NCI-H2081 (cell line): ENCODE data around the gene CIROP.
"Not testable (repeated sequence)": the region's sequence is repeated elsewhere in the genome, so short reads cannot be mapped to it uniquely, and the experiment has no call there.

Experiments used
- DNase-seq, 2 experiments: peaks; one replicate each; lab custom pipeline; 2025; lab: John Stamatoyannopoulos, UW

CIROP gene

DNA sequence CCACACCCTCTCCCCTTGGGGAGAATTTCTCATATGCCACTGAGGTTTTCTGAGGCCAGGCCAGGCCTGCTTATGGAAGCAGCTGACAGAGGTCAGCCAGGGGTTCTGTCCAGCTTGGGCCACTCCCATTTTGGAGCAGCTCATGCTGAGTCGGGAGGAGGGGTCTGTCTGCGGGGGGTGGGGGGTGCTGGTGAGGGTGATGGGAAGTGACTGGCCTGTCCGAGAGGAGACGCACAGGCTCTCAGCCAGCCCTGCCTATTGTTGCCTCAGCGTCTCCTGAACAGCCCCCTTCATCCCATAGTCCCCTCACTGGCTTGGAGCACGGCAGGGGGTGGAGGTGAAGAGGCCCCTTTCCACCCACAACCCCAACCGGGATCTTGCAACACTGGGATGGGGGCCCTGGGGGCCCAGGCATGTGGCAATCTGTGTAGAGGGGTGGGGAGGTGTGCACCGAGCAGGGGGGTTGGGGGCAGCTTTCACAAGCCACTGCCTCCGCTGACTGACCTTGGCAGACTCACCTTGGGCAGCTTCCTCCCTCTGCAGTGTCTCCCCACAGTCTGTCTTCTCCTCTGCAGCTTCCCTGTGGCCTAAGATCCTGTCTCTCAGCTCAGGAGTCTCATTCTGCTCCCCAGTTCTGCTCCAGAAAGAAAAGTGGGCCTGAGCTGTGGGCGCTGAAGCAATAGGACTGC lies 8.8 kb upstream of the CIROP start:
- DNase-seq: no peak

DNA sequence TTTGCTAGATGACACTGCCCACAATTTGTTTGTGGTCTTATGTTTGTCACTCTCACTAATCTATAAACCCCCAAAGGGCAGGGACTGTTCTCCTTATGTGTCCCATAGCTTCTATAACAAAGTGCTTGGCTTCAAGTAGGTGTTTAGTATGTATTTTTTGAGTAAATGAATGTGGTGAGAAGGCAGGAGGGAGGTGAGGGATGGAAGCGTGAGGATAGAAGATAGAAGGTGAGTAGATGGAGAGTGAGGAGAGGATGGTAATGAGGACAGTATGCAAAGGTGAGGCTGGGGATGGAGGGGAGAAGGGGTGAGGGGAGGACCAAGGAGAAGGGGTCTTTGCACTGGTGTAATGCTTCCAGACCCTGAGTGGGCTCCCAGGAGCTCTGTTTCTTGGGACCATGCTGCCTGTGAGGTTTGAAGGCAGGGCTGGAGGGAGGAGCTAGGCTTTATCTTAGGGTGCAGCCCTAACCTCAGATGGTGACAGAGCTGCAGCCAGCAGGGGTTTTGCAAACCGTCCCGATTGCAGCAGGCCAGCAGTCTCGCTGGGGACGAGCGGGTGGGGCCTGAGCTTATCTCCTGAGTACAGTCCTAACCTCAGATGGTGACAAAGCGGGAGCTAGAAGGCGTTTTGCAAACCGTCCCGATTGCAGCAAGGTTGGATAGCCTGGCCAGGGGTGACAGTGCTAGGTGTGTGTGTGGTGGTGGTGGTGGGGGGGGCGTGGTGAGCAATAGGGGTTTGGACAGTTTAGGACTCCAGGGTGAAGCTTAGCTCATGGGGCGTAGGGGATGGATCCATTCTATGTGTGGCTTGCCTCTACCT lies 7.8 kb upstream of the CIROP start:
- DNase-seq: no peak

DNA sequence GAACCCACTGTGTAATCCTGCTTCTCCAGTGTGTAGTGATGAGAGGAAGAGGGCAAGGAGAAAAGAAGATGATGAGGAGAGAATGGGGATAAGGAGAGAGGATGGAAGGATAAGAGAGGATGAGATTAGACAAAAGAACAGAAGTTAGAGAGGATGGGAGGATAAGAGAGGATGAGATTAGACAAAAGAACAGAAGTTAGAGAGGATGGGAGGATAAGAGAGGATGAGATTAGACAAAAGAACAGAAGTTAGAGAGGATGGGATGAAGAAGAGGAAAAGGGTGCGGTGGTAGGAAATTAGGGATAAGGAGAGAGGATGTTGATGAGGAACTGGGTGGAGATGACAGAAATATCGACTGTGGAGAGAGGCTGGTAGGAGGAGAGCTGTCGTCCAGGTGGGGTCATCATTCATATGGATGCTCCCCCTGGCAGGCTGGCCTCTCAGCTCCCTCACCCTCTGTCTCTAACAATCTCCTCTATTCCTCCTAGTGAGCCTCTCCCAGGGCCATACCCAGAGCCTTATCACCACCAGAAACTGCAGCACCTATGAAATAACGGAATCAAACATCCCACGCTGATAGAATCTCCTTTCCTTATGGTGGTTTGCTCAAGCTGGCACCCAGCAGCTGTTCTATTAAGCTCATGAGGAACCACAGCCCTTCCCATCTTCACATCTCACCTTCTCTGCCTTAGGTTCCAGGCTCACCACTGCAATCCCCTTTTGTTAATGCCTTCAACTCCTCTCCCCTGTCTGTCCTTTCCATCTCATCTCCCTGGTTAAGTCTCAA lies 6.0 kb upstream of the CIROP start:
- no peak for DNase-seq

DNA sequence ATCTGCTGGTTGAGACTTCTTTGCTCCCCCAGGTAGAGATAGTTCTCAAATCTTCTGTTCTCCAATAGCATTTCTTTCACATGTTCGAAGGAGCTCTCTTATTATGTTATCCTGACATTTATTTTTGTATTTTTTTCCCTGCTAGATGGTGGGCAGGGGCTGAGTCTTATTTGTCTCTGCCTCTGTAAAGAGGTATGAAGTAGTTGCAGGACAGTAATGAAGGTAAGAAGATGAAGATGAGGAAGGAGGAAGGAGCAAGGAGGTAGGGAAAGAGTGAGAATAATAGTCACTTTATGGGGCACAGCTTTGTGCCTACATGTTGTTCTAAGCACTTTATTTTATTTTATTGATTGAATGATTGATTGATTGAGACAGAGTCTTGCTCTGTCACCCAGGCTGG lies 5.0 kb upstream of the CIROP start:
- no peak for DNase-seq

DNA sequence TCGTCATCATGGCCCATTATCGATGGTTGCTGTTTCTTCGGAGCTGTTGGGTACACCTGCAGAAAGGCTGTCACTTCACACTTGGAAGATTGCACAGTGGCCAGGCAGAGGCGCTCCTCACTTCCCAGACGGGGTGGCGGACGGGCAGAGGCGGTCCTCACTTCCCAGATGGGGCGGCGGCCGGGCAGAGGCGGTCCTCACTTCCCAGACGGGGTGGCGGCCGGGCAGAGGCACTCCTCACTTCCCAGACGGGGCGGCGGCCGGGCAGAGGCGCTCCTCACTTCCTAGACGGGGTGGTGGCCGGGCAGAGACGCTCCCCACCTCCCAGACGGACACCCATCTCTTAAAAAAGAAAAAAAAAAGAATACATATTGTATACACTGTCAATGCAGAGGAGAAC lies 3.4 kb upstream of the CIROP start:
- DNase-seq: not testable (repeated sequence)

DNA sequence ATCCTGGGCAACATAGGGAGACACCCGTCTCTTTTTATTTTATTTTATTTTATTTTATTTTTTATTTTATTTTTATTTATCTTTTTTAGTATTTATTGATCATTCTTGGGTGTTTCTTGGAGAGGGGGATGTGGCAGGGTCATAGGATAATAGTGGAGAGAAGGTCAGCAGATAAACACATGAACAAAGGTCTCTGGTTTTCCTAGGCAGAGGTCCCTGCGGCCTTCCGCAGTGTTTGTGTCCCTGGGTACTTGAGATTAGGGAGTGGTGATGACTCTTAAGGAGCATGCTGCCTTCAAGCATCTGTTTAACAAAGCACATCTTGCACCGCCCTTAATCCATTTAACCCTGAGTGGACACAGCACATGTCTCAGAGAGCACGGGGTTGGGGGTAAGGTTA lies 2.8 kb upstream of the CIROP start:
- DNase-seq: not testable (repeated sequence)

DNA sequence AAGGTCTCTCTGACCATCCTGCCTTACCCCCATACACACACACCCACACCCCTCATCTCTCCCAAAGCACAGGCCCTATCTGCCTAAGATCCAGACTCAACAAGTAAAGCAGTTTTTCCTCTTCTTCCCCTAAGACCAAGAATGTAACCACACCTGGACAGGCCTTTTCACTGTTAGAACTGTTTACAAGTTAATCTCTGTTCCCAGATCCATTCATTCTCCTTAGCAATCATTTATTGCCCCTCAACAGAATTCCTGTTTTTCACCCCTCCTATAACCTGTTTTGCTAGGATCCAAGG lies 1.9 kb upstream of the CIROP start:
- DNase-seq: no peak

DNA sequence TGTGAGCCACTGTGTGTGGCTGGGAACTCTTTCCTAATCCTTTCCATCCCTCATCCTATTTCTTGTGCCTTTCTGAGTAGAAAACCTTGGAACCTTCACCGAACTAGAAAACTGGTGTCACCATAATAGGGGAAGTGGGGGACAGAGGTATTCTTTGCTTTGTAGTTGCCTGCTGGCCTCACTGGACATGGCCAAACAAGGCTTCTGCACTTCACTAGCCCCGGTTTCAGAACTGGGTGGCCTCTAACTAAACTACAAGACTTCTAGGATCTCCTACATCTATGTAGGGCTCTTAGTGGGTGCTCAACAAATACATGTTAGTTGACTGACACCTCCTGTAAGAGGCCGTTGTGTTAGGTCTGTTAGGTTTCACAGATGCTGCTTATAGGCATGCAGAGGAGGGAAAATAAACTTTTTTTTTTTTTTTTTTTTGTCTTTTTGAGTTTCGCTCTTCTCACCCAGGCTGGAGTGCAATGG lies 597 bp upstream of the CIROP start:
- no peak for DNase-seq

DNA sequence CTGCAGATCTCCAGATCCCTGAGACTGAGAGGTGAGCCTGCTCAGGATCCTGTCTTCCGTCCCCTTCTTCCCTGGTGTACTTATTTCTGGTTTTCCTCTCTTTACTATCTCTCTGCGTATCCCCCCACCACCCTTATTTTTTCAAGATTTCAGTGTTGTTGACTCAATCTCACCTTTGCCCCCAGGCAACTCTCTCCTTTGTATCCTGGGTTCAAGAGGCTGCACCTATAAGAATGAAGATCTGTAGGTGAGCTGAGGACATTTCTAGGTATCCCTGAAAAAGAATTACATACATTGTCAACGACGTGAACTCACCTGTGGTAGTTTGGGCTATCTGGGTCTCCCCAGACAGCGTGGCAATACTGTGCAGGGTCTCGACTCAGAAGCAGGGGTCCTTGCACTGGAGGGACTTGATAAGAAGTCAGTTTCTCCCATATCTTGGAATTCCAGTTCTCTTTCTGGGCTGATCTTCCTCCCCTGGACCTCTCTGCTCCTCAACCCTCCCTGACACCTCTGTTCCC lies 659 bp downstream of the CIROP start:
- DNase-seq: no peak

DNA sequence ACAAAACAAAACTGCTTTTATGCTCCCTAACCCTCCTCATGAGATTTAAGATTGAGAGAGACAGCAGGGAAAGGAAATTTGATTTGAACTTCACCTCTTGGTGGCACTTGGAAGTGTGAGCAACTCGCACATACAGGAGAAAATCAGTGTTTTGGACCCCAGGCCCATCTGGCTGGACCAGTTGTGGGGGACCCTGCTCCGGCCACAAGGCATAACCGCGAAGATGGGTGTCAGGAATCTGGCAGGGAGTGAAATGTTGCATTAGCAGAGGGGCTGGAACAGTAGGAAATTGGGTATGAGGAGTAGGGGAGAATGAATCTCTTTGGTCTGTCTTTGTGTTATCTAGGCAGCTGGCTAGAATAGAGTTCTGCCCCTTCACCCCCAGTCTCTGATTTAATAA lies 1.2 kb downstream of the CIROP start:
- no peak for DNase-seq

DNA sequence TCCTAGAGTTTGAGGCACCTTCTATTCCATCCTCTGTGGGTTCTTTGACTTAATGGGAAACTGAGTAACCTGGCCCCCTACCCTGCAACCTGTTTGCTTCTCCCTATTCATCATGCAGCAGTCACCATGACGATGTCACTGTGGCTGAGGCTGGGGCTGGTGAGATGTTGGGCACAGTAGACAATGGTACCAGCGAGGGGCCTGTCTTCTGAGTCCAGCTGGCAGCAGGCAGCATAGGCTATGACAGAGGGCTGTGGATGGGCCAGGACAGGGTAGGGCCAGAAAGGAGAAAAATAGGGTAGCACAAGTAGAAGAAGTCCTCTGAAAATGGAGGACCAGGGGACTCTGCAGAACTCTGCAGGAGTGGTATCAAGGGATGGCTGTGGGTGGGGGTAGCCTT lies 2.0 kb downstream of the CIROP start:
- DNase-seq: no peak

DNA sequence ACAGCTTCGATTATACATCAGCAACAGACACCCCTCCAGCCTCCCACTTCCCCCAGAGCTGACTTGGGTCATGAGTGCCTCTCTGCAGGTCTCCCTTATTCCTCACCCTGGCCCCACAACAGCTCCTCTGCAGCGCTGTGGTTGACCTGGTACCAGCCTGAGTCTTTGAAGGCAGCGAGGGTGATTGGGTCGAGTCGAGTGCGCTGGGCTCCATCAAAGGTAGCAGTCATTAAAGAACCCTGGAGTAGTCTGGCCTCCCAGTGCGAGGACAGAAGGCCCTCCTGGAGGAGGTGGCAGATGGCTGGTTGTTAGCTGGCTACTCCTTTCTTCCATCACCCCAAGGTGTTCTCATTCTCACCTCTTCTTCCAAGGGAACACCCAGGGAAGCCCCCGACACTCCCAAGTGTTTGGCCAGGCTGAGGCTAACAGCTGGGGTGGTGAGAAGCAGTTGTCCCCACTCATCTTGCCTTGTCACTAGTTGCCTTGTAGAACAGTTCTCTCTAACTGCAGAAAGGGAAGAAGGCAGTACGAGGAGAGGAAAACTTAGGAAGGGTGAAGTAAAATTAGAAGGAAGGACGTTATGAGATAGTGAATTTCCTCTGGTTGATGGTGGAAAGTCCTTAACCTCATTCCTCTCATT lies 2.7 kb downstream of the CIROP start:
- DNase-seq: no peak

DNA sequence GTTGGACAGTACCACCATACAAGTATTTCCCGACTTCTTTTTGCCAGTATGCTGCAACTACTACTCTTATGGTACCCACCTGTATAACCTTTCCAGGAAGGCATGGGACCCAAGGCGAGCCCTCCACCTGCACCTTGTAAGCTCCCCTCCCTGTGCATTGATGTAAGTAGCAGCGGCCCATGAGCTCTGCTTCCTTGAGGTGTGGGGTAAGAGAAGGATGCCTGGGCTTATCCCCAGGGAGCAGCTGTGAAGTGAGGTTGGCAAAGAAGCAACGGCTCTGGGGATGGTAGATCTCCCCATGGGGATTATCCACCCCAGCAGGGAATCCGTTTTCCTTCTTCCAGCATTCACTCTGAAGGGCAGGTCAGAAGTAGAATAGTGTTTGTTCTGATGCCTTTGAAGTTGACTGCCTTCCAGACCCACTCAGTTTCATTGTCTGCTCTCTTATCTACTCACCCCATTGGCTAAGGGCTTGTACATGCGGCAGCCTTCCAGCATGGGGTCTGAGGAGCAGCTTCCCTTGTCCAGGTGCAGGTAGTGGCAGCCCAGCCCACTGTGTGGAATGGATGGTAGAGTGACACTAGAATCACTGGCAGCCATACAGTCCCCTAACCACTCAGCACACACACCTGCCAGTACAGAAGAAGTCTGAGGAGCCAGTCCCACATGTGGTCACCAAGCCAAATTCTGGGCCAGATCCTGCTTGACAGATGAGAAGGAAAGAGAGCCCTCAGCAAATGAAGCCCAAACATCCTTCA lies 3.4 kb downstream of the CIROP start:
- no peak for DNase-seq

DNA sequence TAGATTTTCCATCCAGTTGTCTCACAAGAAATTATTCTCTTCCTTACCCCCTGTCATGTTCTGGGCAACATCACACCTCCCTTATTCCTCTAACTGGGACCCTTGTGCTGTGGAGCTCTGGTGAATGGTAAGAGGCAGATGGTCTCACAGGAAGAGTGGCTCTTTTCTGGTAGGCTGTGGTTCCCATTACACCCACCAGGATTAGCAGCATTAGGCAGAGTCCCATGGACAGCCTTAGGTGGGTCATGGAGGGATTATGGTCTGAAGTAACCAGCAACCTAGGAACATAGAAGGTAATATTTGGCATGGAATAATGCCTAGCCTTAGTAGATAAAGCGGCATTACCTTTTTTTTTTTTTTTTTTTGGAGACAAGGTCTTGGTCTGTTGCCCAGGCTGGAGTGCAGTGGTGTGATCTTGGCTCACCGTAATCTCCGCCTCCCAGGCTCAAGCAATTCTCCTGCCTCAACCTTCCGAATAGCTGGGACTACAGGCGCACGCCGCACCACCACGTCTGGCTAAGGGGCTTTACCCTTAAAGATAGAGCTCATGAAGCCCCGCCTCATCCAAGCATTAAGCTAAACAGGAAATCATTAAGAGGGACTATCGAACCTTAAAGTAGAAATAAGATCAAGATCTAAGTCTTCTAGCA lies 5.5 kb downstream of the CIROP start:
- no peak for DNase-seq

DNA sequence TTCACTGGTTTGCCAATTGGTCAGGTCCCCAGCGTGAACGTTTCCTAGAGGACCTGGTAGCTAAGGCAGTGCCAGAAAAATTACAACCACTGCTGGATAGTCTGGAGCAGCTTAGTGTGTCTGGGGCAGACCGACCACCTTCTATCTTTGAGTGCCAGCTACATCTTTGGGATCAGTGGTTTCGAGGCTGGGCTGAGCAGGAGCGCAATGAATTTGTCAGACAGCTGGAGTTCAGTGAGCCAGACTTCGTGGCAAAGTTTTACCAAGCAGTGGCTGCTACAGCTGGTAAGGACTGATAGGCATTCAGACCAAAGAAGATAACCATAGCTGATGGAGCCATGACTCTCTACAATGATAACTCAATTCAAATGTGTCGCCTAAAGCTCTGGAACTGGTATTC lies 7.0 kb downstream of the CIROP start:
- no peak for DNase-seq

DNA sequence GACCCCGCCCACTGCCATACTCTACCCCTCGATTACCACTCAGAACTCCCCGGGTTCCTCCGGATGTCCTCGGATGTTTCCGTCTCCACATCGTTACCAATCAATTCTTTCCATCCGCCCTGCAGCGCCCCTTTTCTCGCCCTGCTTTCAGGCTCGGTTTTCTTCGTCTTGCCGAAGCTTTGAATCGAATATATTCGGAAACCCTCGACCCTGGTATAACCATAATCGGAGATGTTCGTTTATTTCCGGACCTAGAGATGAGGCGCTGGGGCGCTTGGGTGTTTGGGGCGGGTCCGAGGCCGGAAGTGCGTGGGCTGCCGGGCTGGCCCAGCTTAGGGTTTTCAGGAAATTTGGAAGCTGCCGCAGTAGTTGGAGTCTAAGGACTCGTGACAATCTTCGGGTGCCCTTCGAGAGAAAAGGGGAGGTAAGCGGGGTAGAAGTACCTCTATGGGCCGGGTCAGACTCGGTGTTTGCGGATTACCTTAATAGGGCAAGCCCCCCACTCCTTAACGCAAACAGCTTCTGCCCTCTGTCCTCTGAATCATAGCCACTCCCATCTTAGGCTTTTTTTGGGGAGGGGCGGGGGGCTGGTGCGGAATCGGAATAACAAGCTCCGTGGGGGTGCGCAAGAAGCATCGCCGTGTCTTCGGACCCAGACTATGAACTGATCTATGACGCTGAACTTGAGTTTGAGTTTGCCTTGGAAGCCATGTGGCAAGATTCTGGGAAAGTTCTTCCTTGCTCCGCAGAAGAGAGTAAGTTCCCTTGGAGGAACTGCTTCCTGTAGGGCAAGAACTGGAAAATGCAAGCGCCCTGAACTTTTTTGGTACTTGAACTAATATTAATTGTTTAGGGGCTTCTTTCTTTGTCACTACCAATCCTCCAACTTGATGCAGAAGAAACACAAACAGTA lies 9.3 kb downstream of the CIROP start, which contains the start of gene C14orf119:
Gene C14orf119, plus strand, starts transcription at position 310 of the 913 bp plus-strand sequence. CDS start 2,154 bp downstream, outside the sequence.
- DNase-seq: no peak

DNA sequence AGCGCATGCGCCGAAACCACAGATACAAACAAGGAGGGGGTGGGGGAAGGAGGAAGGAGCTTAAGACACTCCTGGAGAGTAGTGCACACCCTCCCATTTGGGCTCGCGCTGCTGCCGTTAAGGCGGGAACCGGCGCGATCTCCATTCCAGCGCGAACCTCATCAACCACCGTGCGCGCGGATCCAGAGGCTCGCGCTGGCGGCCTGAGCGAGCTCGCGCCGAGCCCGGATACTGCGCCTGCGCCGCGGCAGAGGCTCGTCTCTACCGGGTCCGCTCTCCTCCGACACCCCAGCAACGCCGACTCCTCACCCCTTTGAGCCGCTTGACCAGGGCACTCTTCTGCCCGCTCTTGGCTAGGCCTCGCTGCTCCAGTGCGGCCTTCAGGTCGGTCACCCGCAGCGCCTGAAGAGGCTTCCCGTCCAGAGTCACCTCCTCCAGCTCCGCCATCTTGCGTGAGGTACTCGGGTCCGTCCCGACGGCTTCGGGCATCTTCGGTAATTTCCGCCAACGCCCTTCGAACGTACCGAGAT lies 10.1 kb downstream of the CIROP start, which contains the start of gene ACIN1:
Gene ACIN1, minus strand, starts transcription at position 471 of the 530 bp plus-strand sequence. Its CDS starts 24 bp downstream, at position 447.
- no peak for DNase-seq

DNA sequence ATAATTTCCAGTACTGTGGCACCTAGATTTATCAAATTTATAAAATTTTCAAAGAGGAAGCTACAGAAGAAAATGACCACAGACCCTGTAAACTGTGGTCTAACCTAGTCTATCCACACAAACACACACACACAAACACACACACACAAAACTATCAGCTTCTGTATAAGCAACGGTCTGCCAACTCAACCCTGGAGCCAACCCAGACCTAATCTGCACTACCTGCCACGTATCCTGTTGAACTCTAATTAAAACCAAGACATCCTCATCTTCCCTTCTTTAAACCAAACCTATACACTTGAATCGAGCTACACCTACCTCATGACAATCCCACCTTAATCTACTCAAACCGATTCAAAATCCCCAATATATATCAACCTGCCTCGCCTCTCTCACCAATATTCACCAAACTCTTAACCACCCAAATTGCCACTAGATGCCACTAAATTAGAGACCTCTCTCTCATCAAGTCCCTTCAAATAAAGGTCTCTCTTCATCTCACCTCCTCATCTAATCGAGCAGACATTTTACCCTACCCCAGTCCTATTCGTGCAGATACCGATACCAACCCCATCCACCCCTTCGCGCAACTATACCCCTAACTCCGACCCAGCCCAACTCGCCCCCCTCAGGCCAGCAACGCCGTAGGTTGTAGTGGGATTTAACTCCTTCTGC lies 10.7 kb downstream of the CIROP start:
- DNase-seq: no peak

DNA sequence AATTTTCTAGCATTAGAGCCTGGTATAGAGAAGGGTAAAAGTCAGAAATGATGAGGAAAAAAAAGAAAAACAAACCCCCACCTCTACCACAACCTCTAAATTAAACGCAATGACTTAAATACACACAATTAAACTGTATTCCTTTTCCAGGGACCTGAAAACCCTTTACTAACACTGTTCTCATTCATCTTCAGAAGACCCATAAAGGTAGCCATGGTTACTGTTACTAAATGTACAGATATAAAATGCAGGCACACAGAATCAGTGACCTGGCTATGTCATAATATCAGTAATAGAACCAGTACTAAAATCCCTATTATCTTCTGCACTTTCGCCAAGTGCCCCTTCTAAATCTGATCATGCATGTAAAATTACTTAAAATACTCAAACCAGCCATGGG lies 11.3 kb downstream of the CIROP start:
- no peak for DNase-seq
